Activated CD8-positive, alpha-beta memory T cell treated with anti-CD3 and anti-CD28 coated beads, Interleukin-2, amount 50 U/mL, for 24 hours (primary cell): Measurements from ENCODE around the gene TGFA.
"Not testable (repeated sequence)": the region's sequence is repeated elsewhere in the genome, so short reads cannot be mapped to it uniquely, and the experiment has no call there.

Source experiments
- DNase-seq: peaks from one replicate; pipeline ENCODE4 v3.0.0-alpha.2; 2020; ENCODE audit errors: extremely low read depth

Gene TGFA

GRCh38 chr2:70498528-70498927 lies 55.1 kb downstream of the TGFA start:
- no peak for DNase-seq

GRCh38 chr2:70498054-70498453 lies 55.6 kb downstream of the TGFA start:
- DNase-seq, result no peak

- DNase-seq, result no peak
Measured at GRCh38 chr2:70496819-70497218, 56.8 kb downstream of the TGFA start.

- no peak for DNase-seq
Measured at GRCh38 chr2:70494293-70494886, 59.2 kb downstream of the TGFA start.

GRCh38 chr2:70490381-70490780 lies 63.2 kb downstream of the TGFA start:
- DNase-seq, result no peak

- no peak for DNase-seq
Measured at GRCh38 chr2:70489165-70489564, 64.5 kb downstream of the TGFA start.

GRCh38 chr2:70484086-70484485 lies 69.5 kb downstream of the TGFA start:
- DNase-seq, result no peak

GRCh38 chr2:70482401-70482800 lies 71.2 kb downstream of the TGFA start:
- DNase-seq, result no peak

- no peak for DNase-seq
Measured at GRCh38 chr2:70480468-70480867, 73.2 kb downstream of the TGFA start.

- no peak for DNase-seq
Measured at GRCh38 chr2:70479816-70480215, 73.8 kb downstream of the TGFA start.

GRCh38 chr2:70477441-70477844 lies 76.2 kb downstream of the TGFA start:
- no peak for DNase-seq

- DNase-seq, result no peak
Measured at GRCh38 chr2:70475266-70475665, 78.4 kb downstream of the TGFA start.

GRCh38 chr2:70474256-70474848 lies 79.3 kb downstream of the TGFA start:
- no peak for DNase-seq

- DNase-seq, result no peak
Measured at GRCh38 chr2:70473101-70473722, 80.4 kb downstream of the TGFA start.

- no peak for DNase-seq
Measured at GRCh38 chr2:70472221-70472890, 81.3 kb downstream of the TGFA start.

- no peak for DNase-seq
Measured at GRCh38 chr2:70471129-70471528, 82.5 kb downstream of the TGFA start.

GRCh38 chr2:70469961-70470360 lies 83.7 kb downstream of the TGFA start:
- no peak for DNase-seq

- DNase-seq, result no peak
Measured at GRCh38 chr2:70469435-70469834, 84.2 kb downstream of the TGFA start.

- no peak for DNase-seq
Measured at GRCh38 chr2:70468878-70469277, 84.7 kb downstream of the TGFA start.

GRCh38 chr2:70467831-70468779 lies 85.5 kb downstream of the TGFA start:
- no peak for DNase-seq

GRCh38 chr2:70467237-70467636 lies 86.4 kb downstream of the TGFA start:
- no peak for DNase-seq

GRCh38 chr2:70466647-70467046 lies 87.0 kb downstream of the TGFA start:
- DNase-seq, result not testable (repeated sequence)
